Measurements from ENCODE around the gene MAP2.
A peak's percentile ranks its signal among the peaks of the same experiment; 100 is the strongest.

MAP2 gene

GRCh38 chr2:209610631-209611030 is 186.8 kb downstream of the MAP2 start:
- no peak overlapping the region for H3K4me3 ChIP-seq (ENCODE audit: low read depth, low read length)
- DNase-seq (ENCODE audit: low read depth), result no peak
- TF ChIP-seq CTCF (conservative IDR thresholded peaks at IDR 0.05; ENCODE audit: low read depth, low read length), result no peak

GRCh38 chr2:209613649-209614305 is 189.9 kb downstream of the MAP2 start:
- DNase-seq (ENCODE audit: low read depth), result no peak
- no peak overlapping the region for H3K4me3 ChIP-seq (ENCODE audit: low read depth, low read length)
- TF ChIP-seq CTCF (conservative IDR thresholded peaks at IDR 0.05; ENCODE audit: low read depth, low read length), result no peak

GRCh38 chr2:209614690-209615369 is 191.0 kb downstream of the MAP2 start:
- H3K4me3 ChIP-seq (ENCODE audit: low read depth, low read length), result no peak overlapping the region
- peak; percentile 4 for DNase-seq (ENCODE audit: low read depth)
- no peak for TF ChIP-seq CTCF (conservative IDR thresholded peaks at IDR 0.05; ENCODE audit: low read depth, low read length)

GRCh38 chr2:209619782-209620181 is 195.9 kb downstream of the MAP2 start:
- no peak overlapping the region for H3K4me3 ChIP-seq (ENCODE audit: low read depth, low read length)
- peak; percentile 4 for DNase-seq (ENCODE audit: low read depth)
- TF ChIP-seq CTCF (conservative IDR thresholded peaks at IDR 0.05; ENCODE audit: low read depth, low read length), result no peak

GRCh38 chr2:209624192-209624938 is 200.5 kb downstream of the MAP2 start:
- H3K4me3 ChIP-seq (ENCODE audit: low read depth, low read length), result no peak overlapping the region
- DNase-seq (ENCODE audit: low read depth), result no peak
- no peak for TF ChIP-seq CTCF (conservative IDR thresholded peaks at IDR 0.05; ENCODE audit: low read depth, low read length)

GRCh38 chr2:209629597-209629996 is 205.8 kb downstream of the MAP2 start:
- no peak overlapping the region for H3K4me3 ChIP-seq (ENCODE audit: low read depth, low read length)
- no peak for TF ChIP-seq CTCF (conservative IDR thresholded peaks at IDR 0.05; ENCODE audit: low read depth, low read length)
- peak; percentile 71 for DNase-seq (ENCODE audit: low read depth)
